Islet of Langerhans (tissue), 1 donor: ENCODE results near the gene UCP2.

Experiments
- FAIRE-seq: peaks from one replicate; lab custom pipeline; 2011; peaks lifted over from hg19 to GRCh38; lab: Jason Lieb, UNC

UCP2 gene

GRCh38 chr11:73982595-73982989 is at the start of gene UCP2:
Gene UCP2 (minus strand): TSS chr11:73982843. CDS start chr11:73978378, 4,465 bp downstream.
- FAIRE-seq, result no peak

- no peak for FAIRE-seq
Observed at GRCh38 chr11:74030723-74031676, 48.4 kb upstream of the UCP2 start.

GRCh38 chr11:74025467-74026166 is 43.0 kb upstream of the UCP2 start:
- no peak for FAIRE-seq

- no peak for FAIRE-seq
Observed at GRCh38 chr11:74024261-74025029, 41.8 kb upstream of the UCP2 start.

GRCh38 chr11:74023276-74023675 is 40.6 kb upstream of the UCP2 start:
- no peak for FAIRE-seq

- FAIRE-seq, result no peak
Observed at GRCh38 chr11:74022546-74022945, 39.9 kb upstream of the UCP2 start.

- no peak for FAIRE-seq
Observed at GRCh38 chr11:74021998-74022397, 39.4 kb upstream of the UCP2 start.

GRCh38 chr11:74020539-74020938 is 37.9 kb upstream of the UCP2 start:
- FAIRE-seq, result no peak

- no peak for FAIRE-seq
Observed at GRCh38 chr11:74019860-74020259, 37.2 kb upstream of the UCP2 start.

- FAIRE-seq, result no peak
Observed at GRCh38 chr11:74019104-74019738, 36.6 kb upstream of the UCP2 start.

GRCh38 chr11:74018331-74019005 is 35.8 kb upstream of the UCP2 start:
- FAIRE-seq, result no peak

- FAIRE-seq, result no peak
Observed at GRCh38 chr11:74017631-74018030, 35.0 kb upstream of the UCP2 start.

- FAIRE-seq, result no peak
Observed at GRCh38 chr11:74015919-74016684, 33.5 kb upstream of the UCP2 start.

GRCh38 chr11:74014880-74015279 is 32.2 kb upstream of the UCP2 start:
- no peak for FAIRE-seq

- no peak for FAIRE-seq
Observed at GRCh38 chr11:74013141-74013540, 30.5 kb upstream of the UCP2 start.

GRCh38 chr11:74012074-74012809 is 29.6 kb upstream of the UCP2 start:
- no peak for FAIRE-seq

GRCh38 chr11:74011360-74012073 is 28.9 kb upstream of the UCP2 start:
- no peak for FAIRE-seq

GRCh38 chr11:74010306-74011300 is 28.0 kb upstream of the UCP2 start:
- no peak for FAIRE-seq
